Measurements from ENCODE around the gene HS6ST2. TPM values are rescaled to one million over a fixed set of nuclear protein-coding genes. Genes with fewer than 3 reads are reported as not detected.
"Not testable (repeated sequence)": the region's sequence is repeated elsewhere in the genome, so short reads cannot be mapped to it uniquely, and the experiment has no call there.

Gene HS6ST2
- total RNA-seq, 1 donor from 2014 or later, result not detected

DNA sequence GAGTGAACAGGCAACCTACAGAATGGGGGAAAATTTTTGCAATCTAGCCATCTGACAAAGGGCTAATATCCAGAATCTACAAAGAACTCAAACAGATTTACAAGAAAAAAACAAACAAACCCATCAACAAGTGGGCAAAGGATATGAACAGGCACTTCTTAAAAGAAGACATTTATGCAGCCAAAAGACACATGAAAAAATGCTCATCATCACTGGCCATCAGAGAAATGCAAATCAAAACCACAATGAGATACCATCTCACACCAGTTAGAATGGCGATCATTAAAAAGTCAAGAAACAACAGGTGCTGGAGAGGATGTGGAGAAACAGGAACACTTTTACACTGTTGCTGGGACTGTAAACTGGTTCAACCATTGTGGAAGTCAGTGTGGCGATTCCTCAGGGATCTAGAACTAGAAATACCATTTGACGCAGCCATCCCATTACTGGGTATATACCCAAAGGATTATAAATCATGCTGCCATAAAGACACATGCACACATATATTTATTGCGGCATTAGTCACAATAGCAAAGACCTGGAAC, 13.3 kb downstream of the HS6ST2 start:
- intact Hi-C loops (cut with micrococcal nuclease), result not testable (repeated sequence)

DNA sequence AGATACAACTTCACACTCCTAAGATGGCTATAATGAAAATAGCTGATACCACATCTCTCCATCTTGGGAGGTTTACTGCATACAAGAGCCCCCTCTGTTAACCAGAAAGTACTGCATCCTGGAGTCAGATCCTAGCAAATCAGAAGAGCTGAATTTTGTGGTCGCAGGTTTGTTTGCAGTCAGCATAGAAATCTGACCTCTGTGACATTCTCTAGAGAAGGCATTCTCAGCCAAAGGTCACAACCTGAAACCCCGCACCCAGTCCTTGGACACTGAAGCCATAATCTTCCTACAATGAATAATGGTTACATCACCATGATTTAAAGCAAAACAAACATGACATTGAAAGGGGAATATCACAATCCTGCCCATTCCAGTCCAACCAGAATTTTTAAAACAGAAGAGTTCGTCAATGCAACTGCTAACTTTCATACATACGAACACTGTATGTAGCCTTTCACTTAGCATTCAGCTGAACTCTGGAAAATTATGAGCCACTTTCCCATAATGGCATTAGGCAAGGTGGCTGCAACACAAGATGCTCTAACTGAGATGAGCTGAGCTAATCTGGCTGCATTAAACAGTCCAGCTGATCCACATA, 17.6 kb downstream of the HS6ST2 start:
- intact Hi-C loops (cut with micrococcal nuclease), result no loop called here

DNA sequence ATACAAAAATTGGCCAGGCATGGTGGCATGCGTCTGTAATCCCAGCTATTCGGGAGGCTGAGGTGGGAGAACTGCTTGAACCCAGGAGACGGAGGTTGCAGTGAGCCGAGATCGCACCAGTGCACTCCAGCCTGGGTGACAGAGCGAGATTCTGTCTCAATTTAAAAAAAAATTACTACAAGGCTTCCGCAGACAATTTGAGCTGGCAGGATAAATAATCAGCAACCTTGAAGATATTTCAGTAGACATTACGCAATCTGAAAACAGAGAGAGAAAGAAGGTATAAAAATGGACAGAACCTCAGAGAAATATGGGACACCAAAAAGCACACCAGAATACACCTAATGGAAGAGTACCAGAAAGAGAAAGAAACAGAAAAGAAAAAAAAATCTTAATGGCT, 25.3 kb downstream of the HS6ST2 start:
- intact Hi-C loops (cut with micrococcal nuclease), result no loop called here

- intact Hi-C loops (cut with micrococcal nuclease), result no loop called here
Measured at GRCh38 chrX:132924426-132924825, 34.0 kb downstream of the HS6ST2 start.

DNA sequence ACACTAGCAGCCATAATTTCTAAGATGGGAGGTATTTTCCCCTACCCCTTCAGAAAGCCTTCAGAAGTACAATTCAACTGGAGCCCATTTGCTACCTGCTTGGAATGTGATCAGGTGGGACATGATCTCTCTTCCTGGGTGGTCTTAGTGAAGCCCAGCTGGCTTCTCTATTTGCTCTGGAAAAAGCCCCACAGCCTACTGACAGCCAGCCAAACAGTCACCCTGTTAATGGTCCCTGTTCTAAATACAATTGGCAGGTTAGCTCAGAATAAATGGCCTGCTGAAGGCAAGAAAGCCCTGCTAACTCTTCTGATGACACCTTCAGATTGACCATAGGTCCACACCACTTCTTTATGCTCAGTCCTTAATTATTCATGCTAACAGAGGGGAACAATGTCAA, 39.9 kb downstream of the HS6ST2 start:
- intact Hi-C loops (cut with micrococcal nuclease), result no loop called here

GRCh38 chrX:132916349-132916748, 42.1 kb downstream of the HS6ST2 start:
- intact Hi-C loops (cut with micrococcal nuclease), result no loop called here

DNA sequence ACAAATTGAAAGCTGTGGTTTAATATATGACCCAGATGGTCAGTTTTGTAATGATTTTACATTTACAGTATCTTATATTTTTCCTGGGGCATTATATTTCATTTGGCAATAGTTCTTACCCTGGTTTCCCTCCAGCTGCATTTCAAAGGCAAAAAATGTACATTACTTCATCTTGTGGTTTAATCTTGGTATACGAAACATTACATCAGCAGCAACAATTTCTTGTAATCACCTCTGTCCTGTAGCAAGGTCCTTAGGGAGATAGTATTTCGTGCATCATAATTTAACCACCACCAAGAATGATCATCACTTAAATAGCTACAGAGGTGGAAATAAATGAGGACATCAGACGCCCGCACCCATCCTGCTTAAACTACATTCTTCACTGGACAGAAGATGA, 48.8 kb downstream of the HS6ST2 start:
- intact Hi-C loops (cut with micrococcal nuclease), result no loop called here

GRCh38 chrX:132908891-132909290, 49.5 kb downstream of the HS6ST2 start:
- intact Hi-C loops (cut with micrococcal nuclease), result no loop called here

DNA sequence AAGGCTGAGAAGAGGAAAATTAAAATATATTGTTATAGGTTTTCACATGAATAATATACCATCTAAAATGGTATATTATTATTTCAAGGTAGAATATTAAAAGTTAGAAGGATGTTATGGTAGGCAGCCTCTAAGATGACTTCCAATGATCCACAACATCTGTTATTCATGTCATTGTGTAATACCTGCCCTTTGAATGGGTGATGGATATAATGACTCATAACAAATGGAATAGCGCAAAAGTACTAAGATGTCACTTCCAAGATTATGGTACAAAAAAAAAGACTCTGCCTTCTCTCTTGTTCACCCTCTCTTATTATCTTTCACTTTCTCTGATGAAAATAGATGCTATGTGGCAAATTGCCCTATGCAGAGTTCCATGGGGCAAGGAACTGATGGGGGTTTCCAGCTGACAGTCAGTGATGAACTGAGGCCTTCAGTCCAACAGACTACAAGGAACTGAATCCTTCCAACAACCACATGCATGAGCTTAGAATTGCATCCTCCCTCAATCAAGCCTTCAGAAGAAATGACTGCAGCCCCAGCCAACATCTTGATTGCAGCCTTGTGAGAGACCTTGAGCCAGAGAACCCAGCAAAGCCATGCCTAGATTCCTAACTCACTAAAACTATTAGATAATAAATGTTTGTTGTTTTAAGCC, 57.7 kb downstream of the HS6ST2 start:
- intact Hi-C loops (cut with micrococcal nuclease), result no loop called here

GRCh38 chrX:132887569-132887968, 70.9 kb downstream of the HS6ST2 start:
- intact Hi-C loops (cut with micrococcal nuclease), result no loop called here

DNA sequence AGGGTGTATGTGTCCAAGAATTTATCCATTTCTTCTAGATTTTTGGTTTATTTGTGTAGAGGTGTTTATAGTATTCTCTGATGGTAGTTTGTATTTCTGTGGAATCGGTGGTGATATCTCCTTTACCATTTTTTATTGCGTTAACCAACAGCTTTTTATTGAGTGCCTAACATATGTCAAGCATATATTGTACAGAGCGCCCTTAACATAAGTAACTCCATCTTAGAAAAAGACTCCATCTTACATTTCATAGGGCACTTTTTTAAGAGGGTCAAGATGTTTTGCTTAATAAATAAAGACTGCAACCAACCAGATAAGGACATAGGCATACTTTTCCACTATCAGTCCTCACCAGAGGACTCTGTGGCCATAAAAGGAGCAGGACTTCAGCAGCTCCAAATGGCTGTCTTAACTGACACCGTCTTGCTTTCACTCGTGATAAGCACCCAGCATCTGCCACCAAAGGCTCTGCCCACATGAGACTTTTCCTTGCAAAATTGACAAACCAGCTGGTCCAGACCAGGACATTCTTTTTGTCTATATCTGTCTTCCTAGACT, 75.0 kb downstream of the HS6ST2 start:
- intact Hi-C loops (cut with micrococcal nuclease), result no loop called here

DNA sequence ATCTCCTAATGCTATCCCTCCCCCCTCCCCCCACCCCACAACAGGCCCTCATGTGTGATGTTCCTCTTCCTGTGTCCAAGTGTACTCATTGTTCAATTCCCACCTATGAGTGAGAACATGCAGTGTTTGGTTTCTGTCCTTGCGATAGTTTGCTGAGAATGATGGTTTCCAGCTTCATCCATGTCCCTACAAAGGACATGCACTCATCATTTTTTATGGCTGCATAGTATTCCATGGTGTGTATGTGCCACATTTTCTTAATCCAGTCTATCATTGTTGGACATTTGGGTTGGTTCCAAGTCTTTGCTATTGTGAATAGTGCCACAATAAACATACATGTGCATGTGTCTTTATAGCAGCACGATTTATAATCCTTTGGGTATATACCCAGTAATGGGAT, 77.7 kb downstream of the HS6ST2 start:
- intact Hi-C loops (cut with micrococcal nuclease), result not testable (repeated sequence)

- intact Hi-C loops (cut with micrococcal nuclease), result no loop called here
Measured at GRCh38 chrX:132877954-132878536, 80.4 kb downstream of the HS6ST2 start.

GRCh38 chrX:132876523-132877338, 81.7 kb downstream of the HS6ST2 start:
- intact Hi-C loops (cut with micrococcal nuclease), result no loop called here

DNA sequence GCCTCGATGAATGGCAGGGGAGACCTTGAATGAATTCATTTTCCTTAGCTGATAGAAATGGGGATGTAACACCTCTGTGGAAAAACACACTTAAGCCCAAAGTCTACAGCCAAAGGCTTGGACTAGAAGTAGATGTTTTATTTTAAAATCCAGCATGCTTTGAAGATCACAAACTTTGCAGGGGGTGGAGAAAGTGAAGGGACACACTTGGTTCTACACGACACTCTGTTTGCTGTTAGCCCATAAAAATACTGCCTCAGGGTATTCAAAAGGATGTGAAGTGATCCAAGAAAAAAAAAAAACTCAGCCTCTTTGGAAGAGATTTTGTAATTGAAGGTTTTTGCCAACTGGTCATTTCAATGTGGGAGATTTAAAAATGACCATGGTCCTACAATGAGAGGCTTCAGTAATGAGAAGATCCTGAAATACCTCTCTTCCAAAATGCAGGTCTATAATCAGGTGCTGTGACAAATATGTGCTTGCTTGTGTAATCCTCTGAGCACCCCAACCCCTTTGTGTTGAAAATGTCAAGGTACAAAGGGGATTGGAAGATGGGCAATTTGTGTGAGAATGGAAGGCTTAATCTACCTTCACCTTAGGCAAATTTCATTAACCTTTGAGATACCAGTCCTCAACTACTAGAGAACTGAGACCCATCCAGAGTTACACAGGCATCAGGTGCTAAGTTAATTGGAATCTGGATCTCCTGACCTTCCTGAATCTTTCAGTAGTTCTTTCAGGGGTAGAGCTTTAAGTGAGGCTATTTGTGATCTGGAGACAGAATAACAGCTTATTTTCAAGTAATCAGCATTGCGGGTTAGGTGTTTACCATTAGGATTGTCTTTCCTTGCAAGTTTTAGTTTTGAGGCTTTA, 82.5 kb downstream of the HS6ST2 start:
- intact Hi-C loops (cut with micrococcal nuclease), result no loop called here

DNA sequence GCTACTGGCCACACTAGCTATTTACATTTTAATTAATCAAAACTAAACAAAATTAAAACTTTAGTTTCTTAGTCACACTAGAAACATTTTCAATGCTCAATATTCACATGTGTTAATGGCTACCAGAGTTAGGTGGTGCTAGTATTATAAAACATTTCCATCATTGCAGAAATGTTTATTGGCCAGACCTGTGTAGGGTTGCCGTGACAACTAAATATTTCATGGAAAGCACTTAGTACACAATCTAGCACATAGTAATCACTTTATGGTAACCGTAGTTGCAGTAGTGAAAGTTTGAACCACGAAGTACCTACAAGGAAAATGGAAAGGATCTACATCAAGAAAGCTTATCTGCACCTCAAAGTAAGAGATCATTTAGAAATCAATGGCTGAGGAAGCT, 95.9 kb downstream of the HS6ST2 start:
- intact Hi-C loops (cut with micrococcal nuclease), result no loop called here

- intact Hi-C loops (cut with micrococcal nuclease), result no loop called here
Measured at GRCh38 chrX:132861076-132861475, 97.4 kb downstream of the HS6ST2 start.

DNA sequence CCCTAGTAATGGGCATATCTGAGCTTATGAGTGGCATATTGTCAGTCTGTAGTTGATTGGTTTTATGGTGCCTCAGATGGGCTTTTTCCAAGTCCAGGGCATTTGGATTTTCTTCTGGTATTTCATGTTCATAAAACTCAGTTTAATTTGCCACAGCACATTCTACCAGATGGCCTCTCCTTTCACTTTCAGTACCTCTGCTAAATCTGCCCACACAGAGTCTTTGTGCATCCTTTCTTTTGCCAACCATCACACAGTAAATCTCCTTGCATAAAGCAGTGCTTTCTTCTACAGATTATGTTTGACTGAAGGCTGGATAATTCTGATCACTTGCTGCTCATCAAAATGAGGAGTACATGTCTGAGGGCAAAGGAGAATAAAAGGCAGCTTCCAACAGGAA, 98.2 kb downstream of the HS6ST2 start:
- intact Hi-C loops (cut with micrococcal nuclease), result no loop called here

DNA sequence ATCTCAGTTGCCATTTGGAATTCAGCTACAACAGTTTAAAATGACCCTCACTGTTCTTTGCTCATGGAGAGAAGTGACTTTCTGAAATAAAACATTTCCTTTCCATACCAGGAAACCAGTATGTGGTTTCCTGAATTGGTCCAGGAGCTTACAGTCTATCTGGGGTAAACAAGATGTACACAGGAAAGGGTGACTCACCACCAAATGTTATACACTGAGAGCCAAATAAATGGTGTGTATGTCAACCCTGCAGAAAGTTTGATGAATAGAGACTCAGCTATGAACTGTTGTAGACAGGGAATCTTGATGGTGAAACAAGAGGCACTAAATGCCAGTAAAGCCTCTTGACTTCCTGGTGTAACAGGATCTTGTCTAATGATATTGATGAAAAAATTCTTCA, 100.4 kb downstream of the HS6ST2 start:
- intact Hi-C loops (cut with micrococcal nuclease), result no loop called here

DNA sequence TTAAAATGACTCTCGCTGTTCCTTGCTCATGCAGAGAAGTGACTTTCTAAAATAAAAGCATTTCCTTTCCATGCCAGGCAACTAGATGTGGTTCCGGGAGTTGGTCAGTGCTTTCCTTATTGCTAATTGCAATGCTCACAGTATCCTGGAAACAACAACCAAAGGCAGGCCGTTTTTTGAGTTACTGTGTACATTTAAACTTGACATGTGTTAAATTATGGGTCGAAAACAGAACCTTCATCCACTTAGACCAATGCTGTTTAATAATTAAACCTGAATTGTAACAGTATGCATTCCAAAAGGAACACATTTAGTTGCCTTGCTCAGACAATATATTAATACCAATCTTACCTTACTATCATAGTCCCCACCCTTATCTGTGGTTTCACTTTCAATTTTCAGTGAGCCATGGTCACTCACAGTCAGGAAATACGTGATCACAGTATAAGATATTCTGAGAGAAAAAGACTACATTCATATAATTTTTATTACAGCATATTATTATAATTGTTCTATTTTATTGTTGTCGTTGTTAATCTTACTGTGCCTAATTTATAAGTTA, 102.6 kb downstream of the HS6ST2 start:
- intact Hi-C loops (cut with micrococcal nuclease), result no loop called here
